GM18951 (cell line): ENCODE results near the gene RPS2.
"Not testable (repeated sequence)": the region's sequence is repeated elsewhere in the genome, so short reads cannot be mapped to it uniquely, and the experiment has no call there.

Source experiments
- POLR2A ChIP-seq: IDR thresholded peaks from 4 replicates; pipeline ENCODE4 v1.6.1; 2011; ENCODE audit warnings: mild to moderate bottlenecking; ENCODE audit not compliant: insufficient read length, insufficient read depth; ENCODE audit errors: extremely low read depth
- in situ Hi-C: fragments of 300-500 bp; cut with MboI; formaldehyde crosslinking; loops from one replicate; pipeline ENCODE4 v1.12.0; 2022; ENCODE audit warnings: low sequenced_read_pairs, mixed read lengths, inconsistent platforms; ENCODE audit not compliant: unreplicated experiment

RPS2 gene

DNA sequence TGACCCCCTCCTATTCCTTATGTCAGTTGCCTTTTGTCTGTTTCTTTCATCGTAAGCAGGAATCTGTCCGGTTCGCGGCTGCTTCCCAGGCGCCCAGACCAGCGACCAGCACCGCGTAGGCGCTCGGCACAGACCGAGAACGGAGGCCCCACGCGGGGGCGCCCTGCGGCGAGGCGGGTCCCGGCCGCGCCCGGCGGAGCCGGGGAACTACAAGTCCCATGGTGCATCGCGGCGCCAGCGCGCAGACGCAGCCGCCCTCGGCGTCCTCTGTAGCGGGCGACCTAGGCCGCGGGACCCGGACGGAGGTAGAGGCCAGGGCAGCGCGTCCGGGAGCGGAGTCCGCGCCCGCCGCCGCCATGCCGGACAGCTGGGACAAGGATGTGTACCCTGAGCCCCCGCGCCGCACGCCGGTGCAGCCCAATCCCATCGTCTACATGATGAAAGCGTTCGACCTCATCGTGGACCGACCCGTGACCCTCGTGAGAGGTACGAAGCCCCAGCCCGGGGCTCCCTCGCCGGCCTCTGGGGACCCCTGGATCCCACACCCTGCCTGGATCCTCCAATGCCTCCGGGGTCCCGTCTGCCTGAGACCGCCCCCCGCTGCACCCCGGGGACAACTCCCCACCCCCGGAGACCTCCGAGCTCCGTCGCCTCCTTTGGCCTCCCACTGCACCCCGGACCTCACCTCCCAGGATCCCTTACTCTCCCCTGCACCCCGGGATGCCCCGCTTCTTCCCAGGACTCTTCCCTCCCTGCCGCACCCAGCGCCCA, 5.2 kb downstream of the RPS2 start, which contains the start of gene NDUFB10:
TSS of gene NDUFB10 (plus strand) at position 270 of the 771 bp plus-strand sequence. CDS start at position 357, 87 bp downstream.
- TF ChIP-seq POLR2A = peak; percentile 92
- in situ Hi-C loops = no loop called here

DNA sequence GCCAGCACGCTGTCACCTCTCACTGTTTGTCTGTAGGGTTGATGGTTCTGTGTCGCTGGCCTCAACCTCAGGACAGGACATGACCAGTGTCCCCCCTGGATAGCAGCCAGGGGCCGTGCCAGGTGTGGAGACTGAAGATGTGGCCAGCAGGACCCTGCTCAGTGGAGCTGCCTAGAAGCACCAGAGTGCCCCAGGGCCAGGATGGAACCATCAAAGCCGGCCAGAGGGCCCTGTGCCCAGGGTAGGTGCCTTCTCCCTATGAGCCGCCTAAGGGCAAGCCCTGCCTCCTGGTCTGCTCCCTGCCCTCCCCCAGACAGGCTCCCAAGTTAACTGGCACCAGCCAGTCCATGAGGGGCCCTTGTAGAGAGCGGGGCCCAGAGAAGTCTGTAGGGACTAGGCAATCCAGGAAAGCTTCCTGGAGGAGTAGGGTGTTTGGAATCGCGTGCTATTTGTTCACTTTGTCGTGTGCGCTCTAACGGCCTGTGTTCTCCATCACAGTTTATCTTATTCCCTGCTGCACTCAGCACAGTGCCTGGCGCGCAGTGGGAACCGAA, 5.8 kb downstream of the RPS2 start:
- no peak for TF ChIP-seq POLR2A
- in situ Hi-C loops = no loop called here

DNA sequence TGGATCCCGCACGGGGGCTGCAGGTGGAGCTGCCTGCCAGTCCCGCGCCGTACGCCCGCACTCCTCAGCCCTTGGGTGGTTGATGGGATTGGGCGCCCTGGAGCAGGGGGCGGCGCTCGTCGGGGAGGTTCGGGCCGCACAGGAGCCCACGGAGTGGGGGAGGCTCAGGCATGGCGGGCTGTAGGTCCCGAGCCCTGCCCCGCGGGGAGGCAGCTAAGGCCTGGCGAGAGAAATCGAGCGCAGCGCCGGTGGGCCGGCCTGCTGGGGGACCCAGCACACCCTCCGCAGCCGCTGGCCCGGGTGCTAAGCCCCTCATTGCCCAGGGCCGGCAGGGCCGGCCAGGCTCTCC, 6.5 kb downstream of the RPS2 start:
- in situ Hi-C loops = not testable (repeated sequence)

DNA sequence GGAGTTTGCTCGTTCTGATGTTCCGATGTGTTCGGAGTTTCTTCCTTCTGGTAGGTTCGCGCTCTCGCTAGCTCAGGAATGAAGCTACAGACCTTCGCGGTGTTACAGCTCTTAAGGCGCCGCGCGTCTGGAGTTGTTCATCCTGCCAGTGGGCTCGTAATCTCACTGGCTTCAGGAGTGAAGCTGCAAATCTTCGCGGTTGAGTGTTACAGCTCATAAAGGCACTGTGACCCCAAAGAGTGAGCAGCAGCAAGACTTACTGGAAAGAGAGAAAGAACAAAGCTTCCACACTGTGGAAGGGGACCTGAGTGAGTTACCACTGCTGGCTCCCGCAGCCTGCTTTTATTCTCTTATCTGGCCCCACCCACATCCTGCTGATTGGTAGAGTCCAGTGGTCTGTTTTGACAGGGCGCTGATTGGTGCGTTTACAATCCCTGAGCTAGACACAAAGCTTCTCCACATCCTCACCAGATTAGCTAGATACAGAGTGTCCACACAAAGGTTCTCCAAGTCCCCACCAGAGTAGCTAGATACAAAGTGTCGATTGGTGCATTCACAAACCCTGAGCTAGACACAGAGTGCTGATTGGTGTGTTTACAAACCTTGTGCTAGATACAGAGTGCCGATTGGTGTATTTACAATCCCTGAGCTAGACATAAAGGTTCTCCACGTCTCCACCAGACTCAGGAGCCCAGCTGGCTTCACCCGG, 7.0 kb downstream of the RPS2 start:
- in situ Hi-C loops = not testable (repeated sequence)

DNA sequence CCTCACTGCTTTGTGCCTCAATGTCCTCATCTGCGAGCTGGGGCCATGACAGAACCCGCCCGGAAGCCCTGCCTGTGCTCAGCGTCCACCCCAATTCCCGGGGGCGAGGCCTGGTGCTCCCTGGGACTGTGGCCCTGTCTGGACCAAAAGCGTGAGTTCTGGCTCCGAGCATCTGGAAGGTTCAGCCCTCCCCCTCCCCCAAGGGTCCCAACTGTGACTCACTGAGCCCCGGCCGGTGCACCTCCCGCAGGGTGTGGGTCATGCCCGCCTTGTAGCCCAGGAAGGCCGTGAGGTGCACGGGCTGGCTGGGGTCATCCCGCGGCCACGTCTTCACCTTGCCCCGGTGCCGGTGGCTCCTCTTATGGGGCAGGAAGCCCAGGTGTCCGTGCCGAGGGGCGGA, 10.9 kb downstream of the RPS2 start:
- no peak for TF ChIP-seq POLR2A
- in situ Hi-C loops = no loop called here

DNA sequence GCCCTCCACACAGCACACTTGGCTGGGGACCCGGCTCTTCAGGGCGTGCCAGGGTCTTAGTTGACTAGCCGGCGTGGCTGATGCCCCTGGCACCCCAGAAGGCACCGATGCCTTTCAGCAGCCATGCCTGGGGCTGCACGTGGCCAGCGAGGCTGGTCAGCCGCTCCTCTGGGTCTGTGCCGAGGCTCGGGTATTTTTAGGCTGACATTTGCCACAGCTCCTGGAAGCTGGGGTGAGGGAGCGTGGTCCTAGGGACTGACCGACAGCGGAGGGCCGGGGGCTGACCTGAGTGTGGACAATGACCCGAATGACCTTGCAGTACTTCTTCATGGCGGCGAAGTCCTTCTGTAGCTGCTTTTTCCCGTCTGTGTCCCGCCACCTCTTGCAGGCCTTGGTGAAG, 14.1 kb downstream of the RPS2 start:
- in situ Hi-C loops = no loop called here
- no peak for TF ChIP-seq POLR2A

DNA sequence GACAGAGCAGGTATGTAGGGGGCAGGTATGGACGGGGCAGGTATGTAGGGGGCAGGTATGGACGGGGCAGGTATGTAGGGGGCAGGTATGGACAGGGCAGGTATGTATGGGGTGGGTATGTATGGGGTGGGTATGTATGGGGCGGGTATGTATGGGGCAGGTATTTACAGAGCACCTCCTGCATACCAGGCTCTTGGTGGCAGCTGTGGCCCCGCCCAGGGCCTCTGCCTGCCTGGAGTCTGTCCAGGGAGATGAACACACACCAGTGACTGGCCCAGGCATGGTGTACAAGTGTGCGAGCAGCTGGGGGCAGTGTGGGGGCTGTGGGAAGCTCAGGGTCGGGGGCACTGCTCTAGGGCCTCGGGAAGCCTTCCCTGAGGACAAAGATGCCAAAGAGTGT, 14.6 kb downstream of the RPS2 start:
- in situ Hi-C loops = no loop called here
- TF ChIP-seq POLR2A = no peak

DNA sequence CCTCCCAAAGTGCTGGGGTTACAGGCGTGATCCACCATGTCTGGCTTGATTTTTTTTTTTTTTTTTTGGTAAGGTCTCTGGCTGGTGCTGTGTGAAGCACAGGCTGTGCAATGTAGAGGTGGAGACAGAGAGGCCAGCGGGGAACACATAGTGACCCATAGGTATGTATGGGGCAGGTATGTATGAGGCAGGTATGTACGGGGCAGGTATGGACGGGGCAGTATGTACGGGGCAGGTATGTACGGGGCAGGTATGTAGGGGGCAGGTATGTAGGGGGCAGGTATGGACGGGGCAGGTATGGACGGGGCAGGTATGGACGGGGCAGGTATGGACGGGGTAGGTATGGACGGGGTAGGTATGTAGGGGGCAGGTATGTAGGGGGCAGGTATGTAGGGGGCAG, 15.1 kb downstream of the RPS2 start:
- TF ChIP-seq POLR2A = no peak
- in situ Hi-C loops = no loop called here

DNA sequence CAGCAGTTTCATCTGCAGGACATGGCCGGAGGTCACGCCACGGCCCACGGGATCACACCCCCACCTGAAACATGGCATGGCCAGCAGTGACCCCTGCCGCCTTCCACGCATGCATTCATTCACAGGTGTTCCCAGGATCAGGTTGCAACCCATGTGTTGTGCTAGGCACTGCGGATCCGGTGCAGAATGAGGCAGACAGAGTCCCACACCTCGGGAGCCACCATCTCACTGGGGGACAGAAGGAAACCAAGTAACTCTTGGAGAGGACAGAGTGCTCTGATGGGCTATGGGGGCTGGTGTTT, 17.3 kb downstream of the RPS2 start:
- no peak for TF ChIP-seq POLR2A

DNA sequence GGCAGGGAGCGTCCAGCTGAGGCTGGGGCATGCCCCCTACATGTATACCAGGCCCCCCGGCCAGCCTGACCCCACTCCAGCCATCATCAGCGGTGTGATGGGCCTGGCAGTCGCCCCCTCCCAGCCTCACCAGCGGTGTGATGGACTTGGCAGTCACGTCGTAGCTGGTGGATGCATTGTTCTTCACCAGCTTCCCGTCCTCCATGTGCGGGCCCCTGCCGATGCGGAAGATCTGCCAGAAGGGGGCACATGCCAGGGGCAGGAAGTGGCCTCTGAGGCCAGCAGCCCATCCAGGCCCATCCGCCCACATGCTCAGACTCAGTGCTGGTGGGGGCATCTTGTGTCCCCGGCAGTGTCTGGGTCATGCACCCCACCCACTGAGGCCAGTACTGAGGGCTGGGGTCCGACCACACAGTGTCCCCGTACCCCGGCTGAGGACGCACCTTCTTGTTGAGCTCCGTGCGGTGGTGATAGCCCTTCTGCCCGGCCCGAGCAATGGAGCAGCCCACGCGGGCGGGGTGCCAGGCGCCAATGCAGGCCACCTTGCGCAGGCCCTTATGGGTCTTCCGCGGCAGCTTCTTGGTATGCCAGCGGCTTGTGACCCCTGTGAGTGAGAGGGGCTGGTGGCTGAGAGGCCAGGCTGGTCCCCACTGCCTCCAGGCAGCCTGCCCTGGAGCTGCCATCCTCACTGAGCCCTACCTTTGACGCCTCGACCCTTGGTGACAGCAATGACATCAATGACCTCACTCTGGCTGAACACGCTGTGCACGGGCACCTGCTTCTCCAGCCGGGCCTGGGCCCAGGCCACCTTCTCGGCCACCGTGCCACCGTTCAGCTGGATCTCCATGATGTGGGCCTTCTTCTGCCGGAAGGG, 17.9 kb downstream of the RPS2 start:
- in situ Hi-C loops = no loop called here
- no peak for TF ChIP-seq POLR2A

More for the DNA sequence above, 17.3 kb downstream of the RPS2 start:
- in situ Hi-C loops = no loop called here

DNA sequence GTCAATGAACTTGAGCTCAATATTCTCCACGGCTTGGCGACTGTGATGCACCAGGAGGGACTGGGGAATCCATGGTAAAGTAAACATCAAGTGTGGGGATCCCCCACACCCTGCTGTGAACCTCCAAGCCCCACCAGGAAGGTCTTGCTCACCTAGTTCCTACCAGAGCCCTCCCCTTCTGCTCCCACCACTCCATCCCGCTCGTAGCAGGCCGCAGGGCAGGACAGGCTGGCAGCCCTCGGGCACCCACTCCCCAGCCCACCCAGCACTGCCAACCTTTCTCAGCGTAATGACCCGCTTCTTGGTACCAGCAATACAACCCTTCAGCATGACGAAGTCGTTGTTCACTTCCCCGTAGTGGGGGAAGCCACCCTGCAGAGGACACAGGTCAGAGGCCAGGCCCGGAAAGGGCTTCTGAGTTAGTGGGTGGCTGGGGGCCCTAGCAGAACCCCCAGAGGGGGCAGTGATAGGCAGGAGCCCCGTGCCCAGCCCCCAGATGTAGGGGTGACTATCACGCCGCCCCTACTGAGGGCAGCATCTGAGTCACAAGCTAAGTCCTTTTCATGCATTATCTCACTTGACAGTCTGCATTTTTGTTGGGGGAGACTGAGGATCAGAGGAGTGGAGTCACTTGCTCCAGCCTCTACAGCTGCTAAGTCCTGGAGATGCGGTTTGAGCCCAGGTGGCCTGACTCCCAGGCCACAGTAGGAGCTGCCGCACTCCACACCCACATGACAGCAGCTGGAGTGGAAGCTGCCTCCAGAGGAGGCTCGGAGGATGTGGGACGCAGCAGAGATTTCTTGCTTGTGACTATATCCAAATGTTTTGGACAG, 18.9 kb downstream of the RPS2 start:
- TF ChIP-seq POLR2A = no peak

DNA sequence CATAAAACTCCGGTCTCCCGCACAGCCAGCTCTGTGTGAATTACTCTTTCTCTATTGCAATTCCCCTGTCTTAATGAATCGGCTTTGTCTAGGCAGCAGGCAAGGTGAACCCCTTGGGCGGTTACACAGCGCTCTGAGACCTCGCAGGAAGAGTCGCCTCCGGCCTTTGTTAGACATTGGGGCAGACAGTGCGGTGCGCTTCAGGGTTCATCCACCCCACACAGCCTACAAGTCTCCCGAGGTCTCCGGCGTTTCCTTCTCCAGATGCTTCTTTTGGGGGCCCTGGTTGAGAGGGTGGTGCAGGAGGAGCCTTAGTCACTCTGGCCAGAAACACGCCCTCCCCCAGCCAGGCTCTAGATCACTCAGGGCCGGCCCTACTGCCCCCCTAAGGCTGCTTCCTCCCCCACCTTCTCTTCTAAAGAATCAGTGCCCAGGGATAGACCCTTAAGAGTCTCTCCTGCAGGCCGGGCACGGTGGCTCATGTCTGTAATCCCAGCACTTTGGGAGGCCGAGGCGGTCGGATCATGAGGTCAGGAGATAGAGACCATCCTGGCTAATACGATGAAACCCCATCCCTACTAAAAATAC, 19.9 kb downstream of the RPS2 start:
- TF ChIP-seq POLR2A = no peak
- in situ Hi-C loops = no loop called here

More for the DNA sequence above, 18.9 kb downstream of the RPS2 start:
- in situ Hi-C loops = no loop called here
